Body of pancreas (tissue), 4 donors: ENCODE results near the gene NELL2.

Experiments
- CTCF ChIP-seq, 7 experiments: fragments of 450-650 bp in 4 of 7; fragments of 200-600 bp in 3 of 7; sonication (generic) in 3 of 7; IDR thresholded peaks; one replicate each; pipeline ENCODE4 v1.5.1; 2016 to 2019; ENCODE audit warnings: antibody characterized with exemption in 7 of 7
- POLR2A ChIP-seq, 3 donors: fragments of 450-650 bp; IDR thresholded peaks; one replicate each; pipeline ENCODE4 v1.6.1; 2016; ENCODE audit warnings: antibody characterized with exemption in 3 of 3, mild to moderate bottlenecking in 2 of 3

GRCh38 chr12:44616402-44616801 is 259.7 kb downstream of the NELL2 start:
- TF ChIP-seq POLR2A (IDR thresholded peaks at IDR 0.05): no peak
- TF ChIP-seq CTCF (IDR thresholded peaks at IDR 0.05): no peak
